HG03439 (cell line): ENCODE measurements around the gene USP37.
A peak's percentile ranks its signal among the peaks of the same experiment; 100 is the strongest.

Experiments used
- ATAC-seq: cut with Tn5 transposase; IDR thresholded peaks from one replicate; pipeline ENCODE4 v1.9.1; 2021; ENCODE audit warnings: mild to moderate bottlenecking, moderate library complexity; ENCODE audit not compliant: unreplicated experiment

USP37 gene

DNA sequence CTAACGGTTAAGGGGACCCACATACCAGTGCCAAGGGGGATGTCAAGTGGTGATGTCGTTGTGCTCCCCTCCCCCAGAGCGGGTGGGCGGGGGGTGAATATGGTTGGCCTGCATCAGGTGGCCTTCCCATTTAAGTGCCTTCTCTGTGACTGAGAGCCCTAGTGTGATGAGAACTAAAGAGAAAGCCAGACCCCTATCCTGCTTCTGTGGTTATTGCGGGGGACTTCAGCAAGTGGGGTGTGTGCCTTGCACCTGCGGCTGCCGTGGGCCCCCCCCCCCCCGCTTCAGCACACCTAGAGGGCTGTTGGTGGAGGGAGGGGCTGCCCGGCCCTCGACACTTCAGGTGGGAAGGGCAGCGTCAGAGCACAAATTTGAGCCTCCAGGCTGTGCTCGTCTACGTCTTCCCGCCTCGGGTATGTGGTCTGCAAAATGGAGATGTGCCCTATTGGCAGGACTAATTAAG lies 162.4 kb downstream of the USP37 start:
- peak; percentile 13 for ATAC-seq

DNA sequence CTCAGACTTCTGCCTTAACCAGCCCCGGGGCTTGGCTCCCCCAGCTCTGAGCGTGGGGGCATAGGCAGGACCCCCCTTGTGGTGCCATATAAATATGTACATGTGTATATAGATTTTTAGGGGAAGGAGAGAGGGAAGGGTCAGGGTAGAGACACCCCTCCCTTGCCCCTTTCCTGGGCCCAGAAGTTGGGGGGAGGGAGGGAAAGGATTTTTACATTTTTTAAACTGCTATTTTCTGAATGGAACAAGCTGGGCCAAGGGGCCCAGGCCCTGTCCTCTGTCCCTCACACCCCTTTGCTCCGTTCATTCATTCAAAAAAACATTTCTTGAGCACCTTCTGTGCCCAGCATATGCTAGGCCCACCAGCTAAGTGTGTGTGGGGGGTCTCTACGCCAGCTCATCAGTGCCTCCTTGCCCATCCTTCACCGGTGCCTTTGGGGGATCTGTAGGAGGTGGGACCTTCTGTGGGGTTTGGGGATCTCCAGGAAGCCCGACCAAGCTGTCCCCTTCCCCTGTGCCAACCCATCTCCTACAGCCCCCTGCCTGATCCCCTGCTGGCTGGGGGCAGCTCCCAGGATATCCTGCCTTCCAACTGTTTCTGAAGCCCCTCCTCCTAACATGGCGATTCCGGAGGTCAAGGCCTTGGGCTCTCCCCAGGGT lies 162.9 kb downstream of the USP37 start:
- ATAC-seq = no peak

DNA sequence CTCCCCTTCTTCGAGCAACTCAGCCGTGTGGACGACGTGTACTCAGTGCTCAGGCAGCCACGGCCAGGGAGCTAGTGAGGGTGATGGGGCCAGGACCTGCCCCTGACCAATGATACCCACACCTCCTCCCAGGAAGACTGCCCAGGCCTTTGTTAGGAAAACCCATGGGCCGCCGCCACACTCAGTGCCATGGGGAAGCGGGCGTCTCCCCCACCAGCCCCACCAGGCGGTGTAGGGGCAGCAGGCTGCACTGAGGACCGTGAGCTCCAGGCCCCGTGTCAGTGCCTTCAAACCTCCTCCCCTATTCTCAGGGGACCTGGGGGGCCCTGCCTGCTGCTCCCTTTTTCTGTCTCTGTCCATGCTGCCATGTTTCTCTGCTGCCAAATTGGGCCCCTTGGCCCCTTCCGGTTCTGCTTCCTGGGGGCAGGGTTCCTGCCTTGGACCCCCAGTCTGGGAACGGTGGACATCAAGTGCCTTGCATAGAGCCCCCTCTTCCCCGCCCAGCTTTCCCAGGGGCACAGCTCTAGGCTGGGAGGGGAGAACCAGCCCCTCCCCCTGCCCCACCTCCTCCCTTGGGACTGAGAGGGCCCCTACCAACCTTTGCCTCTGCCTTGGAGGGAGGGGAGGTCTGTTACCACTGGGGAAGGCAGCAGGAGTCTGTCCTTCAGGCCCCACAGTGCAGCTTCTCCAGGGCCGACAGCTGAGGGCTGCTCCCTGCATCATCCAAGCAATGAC lies 163.6 kb downstream of the USP37 start:
- ATAC-seq = no peak

DNA sequence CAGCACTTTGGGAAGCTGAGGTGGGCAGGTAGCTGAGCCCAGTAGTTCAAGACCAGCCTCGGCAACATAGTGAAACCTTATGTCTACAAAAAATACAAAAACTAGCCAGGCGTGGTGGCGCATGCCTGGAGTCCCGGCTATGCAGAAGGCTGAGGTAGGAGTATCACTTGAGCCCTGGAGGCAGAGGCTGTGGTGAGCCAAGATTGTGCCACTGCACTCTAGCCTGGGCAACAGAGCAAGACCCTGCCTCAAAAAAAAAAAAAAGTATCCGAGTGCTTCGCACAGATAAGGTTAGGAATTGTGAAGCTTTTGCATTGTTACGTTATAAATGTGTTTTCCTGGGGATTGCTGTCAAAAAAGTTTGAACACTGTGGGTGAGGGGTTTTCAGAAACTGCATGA lies 164.3 kb downstream of the USP37 start:
- no peak for ATAC-seq

DNA sequence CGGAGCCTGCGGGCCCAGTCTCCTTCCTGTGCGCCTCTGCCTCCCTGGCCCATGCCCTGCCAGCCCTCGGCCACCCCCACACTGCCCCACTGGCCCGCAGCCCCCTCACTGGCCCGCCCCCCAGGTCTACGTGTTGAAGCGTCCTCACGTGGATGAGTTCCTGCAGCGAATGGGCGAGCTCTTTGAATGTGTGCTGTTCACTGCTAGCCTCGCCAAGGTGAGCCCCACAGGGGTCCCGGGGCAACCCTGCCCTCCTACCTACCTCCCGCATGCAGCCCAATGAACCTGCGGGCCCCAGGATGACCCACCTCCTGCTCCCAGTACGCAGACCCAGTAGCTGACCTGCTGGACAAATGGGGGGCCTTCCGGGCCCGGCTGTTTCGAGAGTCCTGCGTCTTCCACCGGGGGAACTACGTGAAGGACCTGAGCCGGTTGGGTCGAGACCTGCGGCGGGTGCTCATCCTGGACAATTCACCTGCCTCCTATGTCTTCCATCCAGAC lies 165.2 kb downstream of the USP37 start:
- ATAC-seq = no peak

DNA sequence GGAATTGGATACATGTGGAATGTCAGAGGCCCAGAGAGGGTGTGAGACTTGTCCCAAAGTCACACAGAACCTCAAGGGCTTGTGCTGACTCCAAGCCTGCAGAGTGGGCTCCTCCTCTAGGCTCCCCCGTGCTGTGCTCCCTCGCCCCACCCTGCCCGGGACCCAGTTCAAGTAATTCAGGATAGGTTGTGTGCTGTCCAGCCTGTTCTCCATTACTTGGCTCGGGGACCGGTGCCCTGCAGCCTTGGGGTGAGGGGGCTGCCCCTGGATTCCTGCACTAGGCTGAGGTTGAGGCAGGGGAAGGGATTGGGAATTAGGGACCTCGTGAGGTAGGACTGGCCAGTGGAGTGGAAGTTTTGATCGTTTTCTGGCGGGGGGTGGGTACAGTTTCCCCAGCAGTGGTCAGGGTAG lies 165.7 kb downstream of the USP37 start:
- ATAC-seq = no peak

DNA sequence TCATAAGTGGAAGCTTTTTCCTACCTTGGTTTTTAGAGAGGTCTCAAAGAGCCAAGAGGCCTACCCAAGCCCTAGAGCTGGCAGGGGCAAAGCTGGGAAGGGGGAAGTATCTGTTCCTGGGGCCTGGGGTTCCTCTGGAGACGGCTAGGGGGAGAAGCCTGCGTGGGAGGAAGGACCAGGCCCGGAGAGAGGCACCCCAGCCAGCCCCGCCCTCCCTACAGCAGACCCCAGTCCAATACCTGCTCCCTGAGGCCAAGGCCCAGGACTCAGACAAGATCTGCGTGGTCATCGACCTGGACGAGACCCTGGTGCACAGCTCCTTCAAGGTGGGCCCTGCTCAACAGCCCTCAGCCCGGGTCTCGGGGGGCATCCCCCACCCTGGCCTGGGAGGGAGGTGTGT lies 166.3 kb downstream of the USP37 start:
- ATAC-seq = no peak

DNA sequence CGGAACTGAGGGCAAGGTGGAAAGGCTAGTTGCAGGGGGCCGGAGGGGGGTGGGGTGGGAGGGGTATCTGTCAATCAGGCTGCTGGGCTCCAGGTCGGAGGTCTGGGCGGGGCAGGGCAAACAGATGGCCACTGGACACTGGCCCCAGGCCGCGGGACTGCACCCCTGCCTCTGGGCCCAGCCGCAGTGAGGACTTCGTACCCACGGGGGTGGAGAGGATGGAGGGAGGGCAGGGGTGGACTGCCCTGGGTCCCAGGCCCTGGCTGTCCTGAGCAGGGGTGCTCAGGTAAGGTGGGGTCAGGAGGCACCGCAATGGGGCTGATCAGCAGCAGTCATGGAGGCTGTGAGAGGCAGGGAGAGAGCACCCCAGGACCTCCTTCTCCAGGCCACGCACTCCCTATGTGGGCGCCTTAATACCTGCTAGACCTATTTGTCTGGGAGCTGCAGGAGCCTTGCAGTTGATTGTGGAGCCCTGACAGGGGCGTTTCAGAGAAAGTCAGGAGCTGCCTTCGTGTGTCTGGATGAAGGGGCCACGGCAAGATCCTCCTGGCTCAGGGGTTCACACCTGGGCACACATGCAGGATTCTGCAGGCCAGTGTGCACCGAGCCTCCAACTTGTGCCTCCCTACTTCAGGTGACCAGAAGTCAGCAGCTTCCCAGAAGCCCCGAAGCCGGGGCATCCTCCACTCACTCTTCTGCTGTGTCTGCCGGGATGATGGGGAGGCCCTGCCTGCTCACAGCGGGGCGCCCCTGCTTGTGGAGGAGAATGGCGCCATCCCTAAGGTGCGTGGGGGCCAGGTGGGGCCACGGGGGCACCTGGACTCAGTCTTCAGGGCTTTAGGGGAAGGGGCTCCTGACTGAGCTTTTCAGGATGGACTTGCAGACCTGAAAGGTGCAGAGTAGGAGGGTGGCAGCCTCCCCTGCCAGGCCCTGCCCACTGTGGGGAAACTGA lies 166.9 kb downstream of the USP37 start:
- no peak for ATAC-seq
